ENCODE data around the gene FLNA.
A peak's percentile ranks its signal among the peaks of the same experiment; 100 is the strongest.

FLNA gene

DNA sequence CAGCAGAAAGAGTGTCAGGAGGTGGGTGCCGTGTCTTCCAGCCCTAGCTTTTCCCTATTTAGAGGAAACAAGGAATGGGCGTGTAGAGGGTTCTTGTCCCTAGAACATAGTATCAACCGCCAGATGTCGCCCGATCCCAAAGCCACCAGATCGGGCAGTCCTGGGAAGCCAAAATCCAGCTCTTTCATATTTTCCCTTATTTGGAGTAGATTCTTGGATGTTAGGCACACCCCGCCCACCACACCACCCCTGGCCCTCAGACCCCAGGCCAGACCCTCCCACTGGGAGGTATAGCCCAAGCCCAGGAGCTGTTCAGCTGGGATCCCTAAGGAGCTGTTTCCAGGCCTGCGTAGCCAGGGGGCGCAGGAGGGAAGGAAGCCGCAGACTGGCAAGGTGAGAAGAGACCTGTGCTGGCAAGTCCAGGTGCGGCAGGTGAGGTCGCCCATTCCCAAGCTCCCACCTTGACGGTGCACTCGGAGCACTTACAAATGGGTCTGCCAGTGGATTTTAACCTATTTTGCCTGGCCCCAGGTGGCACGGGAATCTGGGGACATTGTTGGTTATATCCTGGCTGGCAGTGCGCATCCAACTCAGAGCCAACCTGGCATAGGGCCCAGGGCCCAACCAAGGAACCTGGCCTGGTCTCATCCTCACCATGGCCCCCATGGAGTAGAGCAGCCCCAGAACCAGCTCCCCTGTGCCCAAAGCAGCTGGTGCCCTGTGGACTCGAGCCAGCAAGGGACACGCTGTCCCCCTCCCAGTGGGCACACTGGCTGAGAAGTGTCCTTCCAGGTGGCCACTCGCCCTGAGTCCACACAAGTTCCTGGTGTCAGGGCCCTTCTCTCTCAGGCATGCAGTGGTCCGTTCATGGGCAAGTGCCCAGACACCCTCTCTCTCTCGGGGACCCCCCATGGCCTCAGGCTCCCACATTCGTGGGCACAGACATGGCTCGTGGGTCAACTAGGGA, 811 bp downstream of the FLNA start:
- Mint-ChIP-seq H3K4me3 (peak overlapping the region; percentile 70 to 83), H3K36me3 (peaks cover 6 to 8% of the 10 kb centered on the region in 2 donors), H3K27me3 (no peaks in the 10 kb centered on the region), H3K4me1 (peaks cover 15 to 28% of the 10 kb centered on the region in 2 donors), H3K9me3 (no peaks in the 10 kb centered on the region), H3K27ac (peak overlapping the region; percentile 42)
- DNase-seq = no peak
- no peak for ATAC-seq (replicated peaks)

DNA sequence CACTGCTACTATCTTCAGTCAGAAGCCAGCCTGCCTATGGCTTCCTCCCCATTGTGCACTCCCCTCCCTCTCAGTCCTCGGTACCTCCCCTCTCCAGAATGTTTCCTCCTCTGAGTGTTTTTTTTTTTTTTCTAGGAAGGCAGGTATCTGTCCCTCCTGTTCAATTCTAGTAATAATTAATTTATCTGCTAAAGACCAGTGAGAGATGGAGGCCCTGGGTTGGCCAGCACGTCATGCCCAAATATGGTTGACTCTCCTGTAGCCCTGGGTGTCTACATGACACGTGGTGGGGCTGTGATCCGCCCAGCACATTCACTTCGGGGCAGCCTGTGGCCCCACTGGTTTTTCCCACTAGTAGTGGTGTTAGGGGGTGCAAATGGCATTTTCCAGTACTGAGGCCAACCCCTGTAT, 1.8 kb downstream of the FLNA start:
- peak overlapping the region; percentile 67 to 94 for H3K4me3 Mint-ChIP-seq
- ATAC-seq (replicated peaks) (no peak), DNase-seq (no peak)
- peaks cover 13% of the 10 kb centered on the region in 2 donors for H3K36me3 Mint-ChIP-seq
- peak overlapping the region; percentile 75 for H3K27ac Mint-ChIP-seq
- H3K9me3 Mint-ChIP-seq = no peaks in the 10 kb centered on the region
- H3K4me1 Mint-ChIP-seq = peaks cover 17 to 36% of the 10 kb centered on the region in 2 donors
- H3K27me3 Mint-ChIP-seq = no peaks in the 10 kb centered on the region

DNA sequence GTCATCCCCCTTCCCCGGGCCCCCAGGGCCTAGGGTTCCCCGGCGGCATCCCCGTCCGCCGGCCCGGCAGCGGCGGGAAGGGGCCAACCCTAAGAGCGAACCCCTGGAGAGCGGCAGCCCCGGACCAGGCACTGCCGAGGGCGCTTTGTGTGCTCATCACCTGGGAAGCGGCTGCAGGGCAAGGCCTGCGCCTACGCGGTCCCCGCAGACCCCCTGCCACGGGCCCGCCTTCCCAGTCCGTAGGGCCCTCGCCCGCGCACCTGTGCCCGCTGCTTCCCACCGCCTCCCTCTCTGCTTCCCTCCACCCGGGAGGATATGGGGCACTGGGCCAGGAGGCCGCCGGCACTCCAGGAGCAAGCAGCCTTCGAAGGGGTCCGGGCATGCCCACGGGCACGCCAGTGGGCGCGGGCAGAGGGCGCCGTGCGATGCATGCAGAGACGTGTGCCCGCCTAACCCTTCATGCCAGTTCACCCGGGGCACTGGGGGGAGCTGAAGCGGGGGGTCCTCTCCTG, 2.6 kb downstream of the FLNA start:
- peaks cover 13 to 14% of the 10 kb centered on the region in 2 donors for H3K36me3 Mint-ChIP-seq
- H3K4me1 Mint-ChIP-seq = peaks cover 14 to 31% of the 10 kb centered on the region in 2 donors
- ATAC-seq (replicated peaks) (peak; percentile 9 to 10), DNase-seq (no peak)
- H3K27ac Mint-ChIP-seq = peak overlapping the region; percentile 26
- no peaks in the 10 kb centered on the region for H3K9me3 Mint-ChIP-seq
- peak overlapping the region; percentile 82 to 94 for H3K4me3 Mint-ChIP-seq
- H3K27me3 Mint-ChIP-seq = no peaks in the 10 kb centered on the region

DNA sequence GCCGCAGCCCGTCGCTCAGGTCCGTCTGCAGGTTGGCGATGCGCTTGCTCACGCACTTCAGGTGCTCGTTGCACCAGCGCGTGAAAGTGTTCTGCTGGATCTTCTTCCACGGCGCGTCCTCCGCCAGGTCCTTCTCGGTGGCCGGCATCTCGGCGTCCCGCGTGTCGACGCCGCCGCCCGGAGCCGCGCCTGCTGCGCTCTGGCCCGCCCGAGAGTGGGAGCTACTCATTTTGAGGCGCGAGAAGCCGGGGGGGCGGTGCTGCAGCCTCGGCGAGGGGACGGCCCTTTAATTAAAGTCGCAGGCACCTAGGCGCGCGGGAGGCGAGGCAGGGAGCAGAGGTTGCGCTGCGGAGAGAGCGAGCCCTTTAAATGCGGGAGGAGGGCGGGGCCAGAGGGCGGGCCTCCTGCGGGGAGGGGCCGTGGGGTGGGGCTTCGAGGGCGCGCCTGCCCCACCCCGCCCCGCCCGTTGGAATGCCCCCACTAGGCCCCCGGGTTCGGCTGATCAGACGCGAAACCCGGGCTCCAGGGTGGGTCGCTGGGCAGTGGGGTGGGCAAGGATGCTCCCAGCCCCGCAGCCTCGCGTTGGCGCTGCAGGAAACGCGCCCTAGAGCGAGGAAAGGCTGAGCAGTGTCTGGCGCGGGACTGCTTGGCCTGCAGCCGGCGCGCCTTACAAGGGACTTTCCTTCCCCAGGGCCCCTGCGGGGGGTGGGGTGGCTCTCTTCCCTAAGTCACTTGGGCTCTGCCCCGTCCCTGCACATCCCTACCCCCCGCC, 3.2 kb downstream of the FLNA start:
- peaks cover 15 to 31% of the 10 kb centered on the region in 2 donors for H3K4me1 Mint-ChIP-seq
- peaks cover 13 to 17% of the 10 kb centered on the region in 2 donors for H3K36me3 Mint-ChIP-seq
- H3K9me3 Mint-ChIP-seq = no peaks in the 10 kb centered on the region
- H3K27ac Mint-ChIP-seq = peak overlapping the region; percentile 90
- DNase-seq = peak; percentile 86
- H3K27me3 Mint-ChIP-seq = no peaks in the 10 kb centered on the region
- peak overlapping the region; percentile 82 to 94 for H3K4me3 Mint-ChIP-seq
- peak; percentile 67 to 74 for ATAC-seq (replicated peaks)

DNA sequence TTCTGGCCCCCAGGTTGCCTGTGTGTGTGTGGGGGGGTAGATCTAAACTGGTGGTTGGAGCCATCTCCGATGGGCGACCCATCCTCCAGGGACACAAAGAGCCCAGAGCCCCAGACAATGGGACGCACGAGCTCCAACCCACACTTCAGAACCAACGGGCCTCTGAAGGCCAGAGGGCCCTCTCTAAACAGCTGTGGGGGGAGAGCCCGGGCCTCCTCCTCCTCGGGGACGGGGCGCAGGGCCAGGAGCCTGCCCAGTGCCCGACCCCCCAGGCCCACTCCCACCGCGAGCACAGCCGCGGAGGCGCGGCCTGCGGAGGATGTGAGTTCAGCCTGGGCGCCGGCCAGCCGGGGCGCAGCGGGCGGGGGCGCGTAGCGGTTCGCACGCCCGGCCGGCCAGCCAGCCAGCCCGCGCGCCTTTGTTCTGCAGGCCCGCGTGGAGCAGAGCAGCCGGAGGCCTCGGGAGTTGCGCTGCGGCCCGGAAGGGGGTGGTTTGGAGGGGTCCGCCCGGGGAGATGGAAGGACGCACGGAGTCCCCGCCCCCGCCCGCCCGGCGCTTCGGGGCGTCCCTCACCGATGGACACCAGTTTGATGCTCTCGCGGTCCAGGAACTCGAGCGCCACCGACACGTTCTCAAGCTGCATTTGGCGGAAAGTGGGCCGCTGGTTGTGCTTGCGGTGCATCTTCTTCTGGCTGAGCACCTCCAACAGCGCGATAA, 4.0 kb downstream of the FLNA start:
- Mint-ChIP-seq H3K9me3 (no peaks in the 10 kb centered on the region), H3K4me1 (peaks cover 15 to 31% of the 10 kb centered on the region in 2 donors), H3K27ac (peak overlapping the region; percentile 91), H3K27me3 (no peaks in the 10 kb centered on the region), H3K4me3 (peak overlapping the region; percentile 93 to 94), H3K36me3 (peaks cover 13 to 17% of the 10 kb centered on the region in 2 donors)
- ATAC-seq (replicated peaks) (no peak), DNase-seq (no peak)

DNA sequence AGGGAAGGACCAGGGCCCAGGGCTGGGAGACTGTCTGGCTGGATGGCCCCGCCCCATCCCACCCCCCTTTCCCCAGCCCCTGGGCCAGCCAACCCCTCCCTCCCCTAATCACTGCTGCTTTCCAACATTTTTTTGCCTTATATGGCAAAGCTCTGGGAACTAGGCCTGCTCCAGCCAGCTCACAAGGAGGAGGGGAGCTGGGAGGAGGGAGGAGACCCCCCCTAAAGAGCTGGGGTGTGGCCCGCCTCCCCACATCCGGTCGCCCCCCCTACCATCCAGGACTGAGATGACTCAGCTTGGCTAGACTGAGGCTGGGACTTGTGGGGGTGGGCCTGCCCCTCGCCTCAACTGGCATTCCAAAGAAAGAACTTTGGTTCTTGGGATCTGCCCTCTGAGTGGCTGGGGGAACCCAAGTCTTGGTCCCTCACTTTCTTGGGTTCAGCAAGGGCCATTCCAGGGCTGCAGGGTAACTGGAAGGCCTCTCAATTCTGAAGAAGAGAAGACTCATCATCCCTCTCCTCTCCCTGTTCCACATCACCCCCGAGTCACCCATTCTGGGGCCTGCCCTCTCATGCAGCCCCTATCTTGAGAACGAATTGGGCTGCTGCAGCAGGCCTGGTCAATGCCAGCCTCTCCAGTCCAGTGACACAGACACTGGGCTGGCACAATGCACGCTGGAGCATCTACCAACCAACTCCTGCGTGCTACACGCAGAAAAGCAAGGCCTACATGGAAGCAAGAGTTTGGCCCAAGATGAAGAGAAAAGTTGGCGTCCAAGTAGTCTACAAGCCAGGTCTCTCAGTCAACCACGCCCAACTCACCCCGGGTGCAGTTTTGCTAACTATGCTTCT, 4.8 kb downstream of the FLNA start:
- DNase-seq (peak; percentile 45), ATAC-seq (replicated peaks) (peak; percentile 13)
- Mint-ChIP-seq H3K36me3 (peaks cover 16 to 19% of the 10 kb centered on the region in 2 donors), H3K9me3 (no peaks in the 10 kb centered on the region), H3K27me3 (no peaks in the 10 kb centered on the region), H3K4me1 (peaks cover 15 to 29% of the 10 kb centered on the region in 2 donors), H3K4me3 (peak overlapping the region; percentile 93 to 94), H3K27ac (peak overlapping the region; percentile 91)

DNA sequence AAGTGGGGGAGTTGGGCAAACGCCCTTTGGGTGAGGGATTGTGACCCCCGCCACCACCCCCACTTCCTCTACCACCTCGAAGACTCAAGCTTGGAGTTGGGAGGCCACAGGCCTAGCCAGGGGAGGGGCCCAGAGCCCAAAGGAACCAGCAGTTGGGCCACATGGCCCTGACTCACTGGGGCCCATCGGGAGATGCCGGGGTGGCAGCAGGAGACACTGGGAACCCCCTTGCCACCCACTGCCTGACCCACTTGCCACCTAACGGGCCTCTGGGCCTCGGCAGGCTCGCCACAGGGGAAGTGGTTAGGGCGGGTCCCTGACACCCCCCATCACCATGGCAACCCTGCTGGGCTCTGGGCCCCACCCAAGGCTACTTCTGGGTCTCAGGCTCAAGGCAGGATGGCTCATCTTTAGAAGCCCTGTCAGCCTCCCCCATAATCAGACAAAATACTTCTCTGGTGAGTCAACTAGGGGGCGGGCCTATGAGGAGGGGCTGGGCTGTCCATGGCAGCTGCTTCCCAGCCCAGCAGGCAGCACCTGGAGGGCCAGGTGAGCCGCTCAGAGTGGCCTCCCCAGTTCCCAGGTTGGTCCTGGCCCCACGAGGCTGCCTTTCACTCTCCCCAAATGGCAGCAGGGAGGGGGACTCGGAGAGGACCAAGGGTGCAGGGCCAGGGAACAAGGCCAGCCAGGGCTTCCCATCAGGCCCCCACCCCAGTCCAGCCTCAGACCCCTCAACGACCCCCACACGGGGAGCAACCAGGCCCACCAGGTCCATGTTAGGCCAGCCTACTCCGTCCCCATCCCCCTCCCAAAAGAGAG, 5.6 kb downstream of the FLNA start:
- peaks cover 15 to 31% of the 10 kb centered on the region in 2 donors for H3K4me1 Mint-ChIP-seq
- no peaks in the 10 kb centered on the region for H3K9me3 Mint-ChIP-seq
- H3K27ac Mint-ChIP-seq = peak overlapping the region; percentile 94
- DNase-seq = peak; percentile 85
- peak overlapping the region; percentile 93 to 94 for H3K4me3 Mint-ChIP-seq
- peaks cover 17 to 20% of the 10 kb centered on the region in 2 donors for H3K36me3 Mint-ChIP-seq
- H3K27me3 Mint-ChIP-seq = no peaks in the 10 kb centered on the region
- ATAC-seq (replicated peaks) = peak; percentile 66

DNA sequence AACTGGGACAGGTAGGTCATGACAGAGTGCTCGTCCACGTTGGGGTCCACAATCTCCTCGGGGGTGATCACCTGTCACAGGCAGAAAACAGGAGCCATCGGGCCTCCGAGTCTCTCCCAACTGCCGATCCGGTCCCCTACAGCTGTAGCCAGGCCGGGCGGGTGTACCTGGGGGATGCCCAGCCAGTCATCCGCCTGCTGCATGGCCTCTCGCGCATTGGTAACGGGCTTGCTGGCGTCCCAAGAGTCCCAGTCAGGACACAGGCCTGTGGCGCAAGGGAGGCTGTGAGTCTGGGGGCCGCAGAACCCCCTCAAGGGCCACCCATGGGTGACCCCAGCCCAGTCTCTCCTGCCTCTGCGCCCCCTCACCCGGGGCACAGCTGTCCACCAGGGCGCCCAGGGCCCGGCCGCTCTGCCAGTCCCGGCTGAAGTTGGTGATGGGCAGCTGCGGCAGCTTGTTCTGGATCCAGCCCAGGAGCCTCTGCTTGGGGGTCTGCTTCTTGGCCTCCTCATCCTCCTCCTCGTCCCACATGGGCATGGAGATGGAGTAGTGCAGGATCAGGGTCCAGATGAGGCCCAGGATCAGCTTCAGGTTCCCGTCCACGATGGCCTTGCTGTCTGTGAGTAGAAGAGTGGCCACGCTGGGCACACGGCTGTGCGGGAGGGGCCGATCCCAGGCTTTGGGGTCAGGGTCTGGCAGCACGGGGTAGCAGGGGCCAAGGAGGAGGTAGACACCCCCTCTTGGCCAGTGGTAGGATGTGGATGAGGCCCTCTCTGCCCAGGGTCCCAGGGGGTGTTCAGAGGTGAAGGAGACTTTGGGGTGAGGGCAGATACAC, 6.7 kb downstream of the FLNA start:
- H3K4me3 Mint-ChIP-seq = peak overlapping the region; percentile 93 to 94

DNA sequence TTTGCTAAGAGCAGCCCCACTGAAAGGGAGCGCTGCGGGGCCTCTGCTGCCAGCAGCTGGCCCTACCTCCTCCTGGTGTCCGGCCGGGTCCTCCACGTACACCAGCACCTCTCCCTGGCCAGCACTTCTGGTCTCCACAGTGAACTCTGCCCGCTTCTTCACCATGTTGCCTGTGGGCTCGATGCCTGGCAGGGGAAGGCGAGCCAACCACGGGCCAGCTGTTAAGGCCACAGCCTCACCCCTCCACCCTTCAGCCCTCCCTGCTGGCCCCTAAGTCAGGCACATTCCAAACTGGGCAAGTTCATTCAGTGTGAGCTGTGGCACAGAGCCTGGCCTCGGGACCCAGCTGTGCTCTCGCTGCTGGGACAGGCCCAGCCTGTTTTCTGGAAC, 7.8 kb downstream of the FLNA start:
- Mint-ChIP-seq H3K4me1 (peaks cover 8 to 18% of the 10 kb centered on the region in 2 donors), H3K36me3 (peaks cover 20 to 21% of the 10 kb centered on the region in 2 donors), H3K27me3 (no peaks in the 10 kb centered on the region), H3K4me3 (no peak overlapping the region), H3K27ac (no peak overlapping the region), H3K9me3 (no peaks in the 10 kb centered on the region)
- no peak for DNase-seq
- ATAC-seq (replicated peaks) = no peak

More for the DNA sequence above, 6.7 kb downstream of the FLNA start:
- Mint-ChIP-seq H3K4me1 (peaks cover 13 to 25% of the 10 kb centered on the region in 2 donors), H3K27ac (peak overlapping the region; percentile 94), H3K9me3 (no peaks in the 10 kb centered on the region), H3K36me3 (peaks cover 20% of the 10 kb centered on the region in 2 donors), H3K27me3 (no peaks in the 10 kb centered on the region)
- no peak for ATAC-seq (replicated peaks)
- no peak for DNase-seq

DNA sequence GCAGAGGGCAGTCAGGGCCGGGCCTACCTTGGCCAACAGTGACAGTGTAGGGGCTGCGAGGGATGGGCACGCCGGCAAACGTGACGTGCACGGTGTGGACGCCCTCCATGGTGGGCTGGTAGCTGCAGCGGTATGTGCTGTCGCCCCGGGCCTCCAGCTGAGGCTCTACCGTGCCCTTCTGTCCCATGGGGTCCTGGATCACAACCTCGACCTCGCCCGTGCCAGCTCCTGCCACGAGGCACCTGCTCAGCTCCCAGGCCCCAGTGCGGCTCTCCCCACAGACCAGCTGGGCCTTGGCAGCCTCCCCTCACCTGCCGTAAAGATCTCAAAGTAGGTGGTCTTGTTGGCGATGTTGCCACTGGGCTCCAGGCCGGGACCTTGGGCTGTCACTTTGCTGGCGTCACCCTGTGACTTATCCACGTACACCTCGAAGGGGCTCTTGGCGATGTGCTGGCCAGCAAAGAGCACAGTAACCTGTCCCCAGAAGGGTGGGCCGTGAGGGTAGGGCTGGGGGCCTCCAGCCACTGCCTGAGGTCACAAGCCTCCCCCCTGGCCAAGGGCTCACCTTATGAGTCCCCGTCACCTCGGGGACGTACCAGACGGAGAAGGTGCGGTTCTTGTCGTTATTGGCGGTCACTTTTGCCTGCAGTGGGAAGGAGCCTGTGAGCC, 8.3 kb downstream of the FLNA start:
- Mint-ChIP-seq H3K4me3 (no peak overlapping the region), H3K27ac (no peak overlapping the region), H3K36me3 (peaks cover 20 to 21% of the 10 kb centered on the region in 2 donors), H3K27me3 (no peaks in the 10 kb centered on the region), H3K9me3 (no peaks in the 10 kb centered on the region), H3K4me1 (peaks cover 8 to 18% of the 10 kb centered on the region in 2 donors)
- DNase-seq = no peak
- ATAC-seq (replicated peaks) = no peak

DNA sequence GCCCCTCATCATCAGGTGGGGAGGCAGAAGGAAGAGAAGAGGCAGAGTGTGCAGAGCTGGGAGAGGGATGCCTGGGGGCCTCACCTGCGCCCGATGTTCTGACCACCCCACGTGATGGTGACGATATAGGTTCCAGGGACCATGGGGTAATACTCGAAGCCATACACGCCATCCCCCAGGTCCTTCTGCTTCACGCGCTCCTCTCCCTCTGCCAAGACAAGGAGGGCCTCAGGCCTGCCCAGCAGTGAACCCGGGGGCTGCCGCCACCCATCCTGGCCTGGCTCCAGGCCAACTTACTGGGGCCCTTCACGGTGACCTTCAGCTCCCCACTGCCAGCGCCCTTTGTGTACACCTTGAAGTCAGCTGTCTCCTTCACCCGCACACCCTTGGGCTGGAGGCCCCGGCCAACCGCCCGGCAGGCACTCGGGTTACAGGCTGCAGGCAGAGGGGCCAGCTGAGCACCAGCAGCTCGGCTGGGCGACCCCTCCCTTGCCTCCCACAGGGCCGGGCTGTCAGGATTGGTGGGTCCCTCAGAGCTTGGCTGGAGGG, 9.3 kb downstream of the FLNA start:
- H3K27me3 Mint-ChIP-seq = no peaks in the 10 kb centered on the region

More for the DNA sequence above, 9.3 kb downstream of the FLNA start:
- DNase-seq (no peak), ATAC-seq (replicated peaks) (no peak)
- Mint-ChIP-seq H3K4me3 (no peak overlapping the region), H3K9me3 (no peaks in the 10 kb centered on the region), H3K4me1 (peaks cover 8 to 18% of the 10 kb centered on the region in 2 donors), H3K36me3 (peaks cover 19 to 25% of the 10 kb centered on the region in 2 donors), H3K27ac (peak overlapping the region; percentile 21)

Data from stimulated activated naive B cell treated with anti-CD40 and anti-IgM and Interleukin-4, amounts not matched to agents 10 μg/mL and 1 μg/mL and 100 μg/mL, for 72 hours (primary cell).